Liver (tissue), 9 donors: Measurements from ENCODE around the gene CHRM4. TPM values are rescaled to one million over a fixed set of nuclear protein-coding genes. Genes with fewer than 3 reads are reported as not detected.

Source experiments
- DNase-seq: peaks from one replicate; pipeline ENCODE4 v3.0.0-alpha.2; 2017; ENCODE audit warnings: low spot score
- H3K27ac ChIP-seq, 2 donors: one replicate each; pipeline ENCODE4 v1.7.0; 2013; ENCODE audit warnings: inconsistent platforms in 2 of 2, low read length in 2 of 2, control low read depth in 1 of 2, low read depth in 1 of 2, mild to moderate bottlenecking in 1 of 2
- H3K27me3 ChIP-seq, 4 donors: one replicate each; pipeline versions ENCODE4 v1.6.1 to v1.7.0; 2013; ENCODE audit warnings: low read length in 3 of 4, inconsistent platforms in 1 of 4, mild to moderate bottlenecking in 1 of 4, moderate library complexity in 1 of 4; ENCODE audit not compliant: control insufficient read depth in 4 of 4, insufficient read depth in 4 of 4
- H3K36me3 ChIP-seq, 4 donors: one replicate each; pipeline versions ENCODE4 v1.6.1 to v1.7.0; 2013; ENCODE audit warnings: low read length in 3 of 4, mild to moderate bottlenecking in 3 of 4, low read depth in 1 of 4, moderate library complexity in 1 of 4; ENCODE audit not compliant: control insufficient read depth in 4 of 4, insufficient read depth in 3 of 4
- H3K4me1 ChIP-seq, 4 donors: one replicate each; pipeline versions ENCODE4 v1.6.1 to v1.7.0; 2013; ENCODE audit warnings: low read length in 3 of 4, mild to moderate bottlenecking in 3 of 4, moderate library complexity in 1 of 4; ENCODE audit not compliant: control insufficient read depth in 4 of 4, insufficient read depth in 4 of 4
- H3K4me3 ChIP-seq, 3 donors: one replicate each; pipeline versions ENCODE4 v1.6.1 to v1.7.0; 2013; ENCODE audit warnings: low read length in 3 of 3, control low read depth in 1 of 3, low read depth in 1 of 3, mild to moderate bottlenecking in 1 of 3
- H3K9ac ChIP-seq, 2 donors: one replicate each; pipeline ENCODE4 v1.7.0; 2013; ENCODE audit warnings: low read length in 2 of 2, mild to moderate bottlenecking in 2 of 2, moderate library complexity in 2 of 2, control low read depth in 1 of 2, low read depth in 1 of 2
- H3K9me3 ChIP-seq, 4 donors: one replicate each; pipeline versions ENCODE4 v1.6.1 to v1.7.0; 2013; ENCODE audit warnings: low read length in 3 of 4; ENCODE audit not compliant: control insufficient read depth in 4 of 4
- ATF3 ChIP-seq: IDR thresholded peaks from 2 replicates; pipeline ENCODE4 v1.6.1; 2016; ENCODE audit warnings: antibody characterized with exemption
- EGR1 ChIP-seq, 2 donors: IDR thresholded peaks; 2 replicates each; pipeline ENCODE4 v1.6.1; 2016 to 2018; ENCODE audit warnings: antibody characterized with exemption in 2 of 2, low read depth in 2 of 2
- FOXA1 ChIP-seq: IDR thresholded peaks from 2 replicates; pipeline ENCODE4 v1.6.1; 2016; ENCODE audit warnings: antibody characterized with exemption
- FOXA2 ChIP-seq: IDR thresholded peaks from 2 replicates; pipeline ENCODE4 v1.6.1; 2016; ENCODE audit warnings: antibody characterized with exemption
- GABPA ChIP-seq, 2 donors: IDR thresholded peaks in 1 of 2; conservative IDR thresholded peaks in 1 of 2; 2 replicates each; pipeline ENCODE4 v1.6.1; 2016; ENCODE audit warnings: antibody characterized with exemption in 2 of 2, mild to moderate bottlenecking in 1 of 2, moderate library complexity in 1 of 2
- HNF4A ChIP-seq, 2 donors: conservative IDR thresholded peaks; 2 replicates each; pipeline ENCODE4 v1.6.1; 2016; ENCODE audit warnings: antibody characterized with exemption in 2 of 2, mild to moderate bottlenecking in 2 of 2
- HNF4G ChIP-seq: IDR thresholded peaks from 2 replicates; pipeline ENCODE4 v1.6.1; 2016; ENCODE audit warnings: antibody characterized with exemption
- JUND ChIP-seq, 2 donors: IDR thresholded peaks; 2 replicates each; pipeline ENCODE4 v1.6.1; 2016; ENCODE audit warnings: antibody characterized with exemption in 2 of 2
- NR2F2 ChIP-seq: IDR thresholded peaks from 2 replicates; pipeline ENCODE4 v1.6.1; 2016; ENCODE audit warnings: antibody characterized with exemption
- RAD21 ChIP-seq, 2 donors: IDR thresholded peaks; 2 replicates each; pipeline ENCODE4 v1.6.1; 2016; ENCODE audit warnings: antibody characterized with exemption in 2 of 2, mild to moderate bottlenecking in 2 of 2
- REST ChIP-seq: IDR thresholded peaks from 2 replicates; pipeline ENCODE4 v1.6.1; 2016; ENCODE audit warnings: antibody characterized with exemption, mild to moderate bottlenecking
- RXRA ChIP-seq, 2 donors: IDR thresholded peaks; 2 replicates each; pipeline ENCODE4 v1.6.1; 2017 to 2018; ENCODE audit warnings: antibody characterized with exemption in 2 of 2, mild to moderate bottlenecking in 1 of 2
- SP1 ChIP-seq: IDR thresholded peaks from 2 replicates; pipeline ENCODE4 v1.6.1; 2018; ENCODE audit warnings: antibody characterized with exemption, mild to moderate bottlenecking
- TAF1 ChIP-seq: conservative IDR thresholded peaks from 2 replicates; pipeline ENCODE4 v1.6.1; 2016; ENCODE audit warnings: antibody characterized with exemption, mild to moderate bottlenecking
- YY1 ChIP-seq: IDR thresholded peaks from 2 replicates; pipeline ENCODE4 v1.6.1; 2016; ENCODE audit warnings: antibody characterized with exemption, mild to moderate bottlenecking
- WGBS: extraction: QIAGEN DNeasy Blood & Tissue Kit; methylation state at CpG from one replicate; pipeline ENCODE4 v1.1.7; 2013; 5-methylcytosine and 5-hydroxymethylcytosine counted together
- polyA plus RNA-seq, 2 donors: library from polyadenylated mRNA; stranded (reverse) in 1 of 2; unstranded in 1 of 2; fragments of 200-250 nt in 1 of 2; fragments of >200 nt in 1 of 2; fragmentation: Nextera tagmentation in 1 of 2; extraction: Ambion mirVana in 1 of 2; gene quantifications; one replicate each; pipeline versions ENCODE4 v1.2.1 to v1.2.3, GENCODE V29; 2013 to 2015
- total RNA-seq, 2 donors: library from RNA; depleted of rRNA; stranded (reverse); fragments of >200 nt; gene quantifications; one replicate each; pipeline ENCODE4 v1.2.3, GENCODE V29; 2014
- TF ChIP-seq, protein P1 (sequence below): fragments of 150-350 bp; IDR thresholded peaks from 2 replicates; pipeline ENCODE4 v1.5.1; 2017; ENCODE audit warnings: improper control_type of control experiment, low read depth, low read length; ENCODE audit not compliant: missing input control
- TF ChIP-seq, protein P2 (sequence below): IDR thresholded peaks from 2 replicates; pipeline ENCODE4 v1.6.1; 2016; ENCODE audit warnings: antibody characterized with exemption
- TF ChIP-seq, protein P3 (sequence below): IDR thresholded peaks from 2 replicates; pipeline ENCODE4 v1.6.1; 2016; ENCODE audit warnings: antibody characterized with exemption
- donor health status: healthy.
- donor health status: healthy.
- donor health status: healthy.
- donor health status: healthy.
- donor health status: healthy.

CHRM4 gene
- total and polyA plus RNA-seq, 4 donors: 0.08 to 0.09 TPM; not detected in 2

- TF ChIP-seq, protein P1, sequence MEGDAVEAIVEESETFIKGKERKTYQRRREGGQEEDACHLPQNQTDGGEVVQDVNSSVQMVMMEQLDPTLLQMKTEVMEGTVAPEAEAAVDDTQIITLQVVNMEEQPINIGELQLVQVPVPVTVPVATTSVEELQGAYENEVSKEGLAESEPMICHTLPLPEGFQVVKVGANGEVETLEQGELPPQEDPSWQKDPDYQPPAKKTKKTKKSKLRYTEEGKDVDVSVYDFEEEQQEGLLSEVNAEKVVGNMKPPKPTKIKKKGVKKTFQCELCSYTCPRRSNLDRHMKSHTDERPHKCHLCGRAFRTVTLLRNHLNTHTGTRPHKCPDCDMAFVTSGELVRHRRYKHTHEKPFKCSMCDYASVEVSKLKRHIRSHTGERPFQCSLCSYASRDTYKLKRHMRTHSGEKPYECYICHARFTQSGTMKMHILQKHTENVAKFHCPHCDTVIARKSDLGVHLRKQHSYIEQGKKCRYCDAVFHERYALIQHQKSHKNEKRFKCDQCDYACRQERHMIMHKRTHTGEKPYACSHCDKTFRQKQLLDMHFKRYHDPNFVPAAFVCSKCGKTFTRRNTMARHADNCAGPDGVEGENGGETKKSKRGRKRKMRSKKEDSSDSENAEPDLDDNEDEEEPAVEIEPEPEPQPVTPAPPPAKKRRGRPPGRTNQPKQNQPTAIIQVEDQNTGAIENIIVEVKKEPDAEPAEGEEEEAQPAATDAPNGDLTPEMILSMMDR: no peak
- no peak for TF ChIP-seq RAD21 (IDR thresholded peaks at IDR 0.05)
- no peak for TF ChIP-seq YY1
- no peak for TF ChIP-seq JUND (IDR thresholded peaks at IDR 0.05)
- TF ChIP-seq GABPA (IDR thresholded peaks at IDR 0.05 in 1 of 2, conservative IDR thresholded peaks at IDR 0.05 in 1 of 2): no peak
- TF ChIP-seq ATF3: no peak
- TF ChIP-seq FOXA2: no peak
- no peak for TF ChIP-seq FOXA1
- no peak for TF ChIP-seq HNF4G
- TF ChIP-seq NR2F2: no peak
- no peak for TF ChIP-seq EGR1 (IDR thresholded peaks at IDR 0.05; ENCODE audit: low read depth in 2 of 2)
- no peak for TF ChIP-seq SP1
Measured at GRCh38 chr11:46414879-46415278, 23.3 kb upstream of the CHRM4 start (continued).

DNA sequence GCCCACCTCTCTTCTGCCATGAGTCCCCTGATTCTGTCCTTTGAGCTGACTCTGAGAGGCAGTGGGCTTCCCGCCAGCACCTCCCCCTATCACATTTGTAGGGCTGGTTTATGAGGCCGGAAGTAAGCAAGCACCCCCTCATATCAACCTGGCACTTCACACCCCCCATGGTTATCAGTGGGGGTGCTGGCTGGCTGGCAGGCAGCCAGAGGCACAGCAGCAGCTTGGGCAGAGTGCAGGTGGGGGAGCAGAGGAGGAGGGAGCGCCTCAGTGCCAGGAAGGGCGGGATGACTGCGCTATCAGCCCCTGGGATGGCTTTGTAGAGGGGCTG is 22.9 kb upstream of the CHRM4 start:
- H3K36me3 ChIP-seq: peaks cover 5 to 39% (median 20%) of the 10 kb centered on the region in 4 donors
- WGBS: 97% methylated on average over 5 of the region's 5 CpGs

More for the DNA sequence above, 22.9 kb upstream of the CHRM4 start:
- no peak for TF ChIP-seq RXRA (IDR thresholded peaks at IDR 0.05)
- TF ChIP-seq SP1: no peak
- TF ChIP-seq, protein P2, sequence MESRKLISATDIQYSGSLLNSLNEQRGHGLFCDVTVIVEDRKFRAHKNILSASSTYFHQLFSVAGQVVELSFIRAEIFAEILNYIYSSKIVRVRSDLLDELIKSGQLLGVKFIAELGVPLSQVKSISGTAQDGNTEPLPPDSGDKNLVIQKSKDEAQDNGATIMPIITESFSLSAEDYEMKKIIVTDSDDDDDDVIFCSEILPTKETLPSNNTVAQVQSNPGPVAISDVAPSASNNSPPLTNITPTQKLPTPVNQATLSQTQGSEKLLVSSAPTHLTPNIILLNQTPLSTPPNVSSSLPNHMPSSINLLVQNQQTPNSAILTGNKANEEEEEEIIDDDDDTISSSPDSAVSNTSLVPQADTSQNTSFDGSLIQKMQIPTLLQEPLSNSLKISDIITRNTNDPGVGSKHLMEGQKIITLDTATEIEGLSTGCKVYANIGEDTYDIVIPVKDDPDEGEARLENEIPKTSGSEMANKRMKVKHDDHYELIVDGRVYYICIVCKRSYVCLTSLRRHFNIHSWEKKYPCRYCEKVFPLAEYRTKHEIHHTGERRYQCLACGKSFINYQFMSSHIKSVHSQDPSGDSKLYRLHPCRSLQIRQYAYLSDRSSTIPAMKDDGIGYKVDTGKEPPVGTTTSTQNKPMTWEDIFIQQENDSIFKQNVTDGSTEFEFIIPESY: no peak
- no peak for TF ChIP-seq RAD21 (IDR thresholded peaks at IDR 0.05)
- TF ChIP-seq ATF3: no peak
- no peak for TF ChIP-seq YY1
- TF ChIP-seq, protein P1: no peak
- TF ChIP-seq EGR1 (IDR thresholded peaks at IDR 0.05; ENCODE audit: low read depth in 2 of 2): no peak
- no peak for TF ChIP-seq JUND (IDR thresholded peaks at IDR 0.05)
- TF ChIP-seq, protein P3, sequence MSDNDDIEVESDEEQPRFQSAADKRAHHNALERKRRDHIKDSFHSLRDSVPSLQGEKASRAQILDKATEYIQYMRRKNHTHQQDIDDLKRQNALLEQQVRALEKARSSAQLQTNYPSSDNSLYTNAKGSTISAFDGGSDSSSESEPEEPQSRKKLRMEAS: no peak
- no peak for TF ChIP-seq GABPA (IDR thresholded peaks at IDR 0.05 in 1 of 2, conservative IDR thresholded peaks at IDR 0.05 in 1 of 2)
- TF ChIP-seq REST: no peak
- TF ChIP-seq NR2F2: no peak
- no peak for TF ChIP-seq FOXA1
- TF ChIP-seq HNF4G: no peak
- TF ChIP-seq TAF1: no peak
- no peak for TF ChIP-seq FOXA2
- TF ChIP-seq HNF4A (conservative IDR thresholded peaks at IDR 0.05): no peak
- Histone ChIP-seq H3K9me3 (no peaks in the 10 kb centered on the region), H3K27ac (no peak overlapping the region), H3K27me3 (no peaks in the 10 kb centered on the region), H3K4me1 (no peaks in the 10 kb centered on the region), H3K4me3 (no peak overlapping the region), H3K9ac (no peak overlapping the region)
- no peak for DNase-seq
